OCI-LY1 (cell line): ENCODE results near the gene YKT6.
A peak's percentile ranks its signal among the peaks of the same experiment; 100 is the strongest.

Experiments used
- H2AFZ ChIP-seq: fragments of 200-600 bp; sonication (generic), shearing (Covaris generic); 2 replicates; pipeline ENCODE4 v1.6.0; 2014; ENCODE audit warnings: antibody characterized with exemption, mild to moderate bottlenecking, low read length
- H3F3A ChIP-seq: fragments of 200-600 bp; sonication (generic), shearing (Covaris generic); 2 replicates; pipeline ENCODE4 v1.6.0; 2014; ENCODE audit warnings: mild to moderate bottlenecking, antibody characterized with exemption, low read length, moderate library complexity; ENCODE audit not compliant: insufficient read depth
- H3K27ac ChIP-seq: fragments of 200-600 bp; sonication (generic); 2 replicates; pipeline ENCODE4 v1.5.1; 2014; ENCODE audit warnings: low read length, mixed run types, mild to moderate bottlenecking, low read depth; ENCODE audit not compliant: poor library complexity, severe bottlenecking
- H3K27me3 ChIP-seq: fragments of 200-600 bp; sonication (generic); 2 replicates; pipeline ENCODE4 v1.6.0; 2014; ENCODE audit warnings: antibody characterized with exemption, mild to moderate bottlenecking, low read length, moderate library complexity; ENCODE audit not compliant: insufficient read depth
- H3K36me3 ChIP-seq: fragments of 200-600 bp; sonication (generic); 2 replicates; pipeline ENCODE4 v1.6.1; 2014; ENCODE audit warnings: mild to moderate bottlenecking, antibody characterized with exemption, low read length, moderate library complexity, mixed read lengths; ENCODE audit not compliant: insufficient read depth
- H3K4me1 ChIP-seq: fragments of 200-600 bp; sonication (generic); 2 replicates; pipeline ENCODE4 v1.5.1; 2014; ENCODE audit warnings: mild to moderate bottlenecking, low read length, moderate library complexity; ENCODE audit not compliant: insufficient read depth, severe bottlenecking
- H3K4me2 ChIP-seq: fragments of 200-600 bp; sonication (generic), shearing (Covaris generic); 2 replicates; pipeline ENCODE4 v1.6.1; 2014; ENCODE audit warnings: low read length
- H3K4me3 ChIP-seq: fragments of 200-600 bp; sonication (generic); 2 replicates; pipeline ENCODE4 v1.5.1; 2014; ENCODE audit warnings: low read length, low read depth, mild to moderate bottlenecking, mixed read lengths; ENCODE audit not compliant: poor library complexity, severe bottlenecking
- H3K79me2 ChIP-seq: fragments of 200-600 bp; shearing (Covaris generic); 2 replicates; pipeline ENCODE4 v1.6.1; 2016; ENCODE audit warnings: mixed run types, low read length, mixed read lengths; ENCODE audit not compliant: insufficient read depth
- H3K9ac ChIP-seq: fragments of 200-600 bp; sonication (generic), shearing (Covaris generic); 2 replicates; pipeline ENCODE4 v1.6.1; 2014; ENCODE audit warnings: mild to moderate bottlenecking, low read length, mixed read lengths
- H3K9me2 ChIP-seq: fragments of 200-600 bp; sonication (generic), shearing (Covaris generic); 2 replicates; pipeline ENCODE4 v1.6.1; 2014; ENCODE audit warnings: low read depth, mild to moderate bottlenecking, low read length, mixed read lengths
- H3K9me3 ChIP-seq: fragments of 200-600 bp; shearing (Covaris generic); 2 replicates; pipeline ENCODE4 v1.6.1; 2014; ENCODE audit warnings: low read length, mixed read lengths
- H4K20me1 ChIP-seq: fragments of 200-600 bp; sonication (generic), shearing (Covaris generic); 2 replicates; pipeline ENCODE4 v1.6.0; 2016; ENCODE audit warnings: mild to moderate bottlenecking, low read length; ENCODE audit not compliant: insufficient read depth
- EZH2 ChIP-seq: fragments of 200-600 bp; sonication (generic), shearing (Covaris generic); IDR thresholded peaks from 2 replicates; pipeline ENCODE4 v1.8.0; 2017; ENCODE audit warnings: borderline replicate concordance, mixed run types, mild to moderate bottlenecking, antibody characterized with exemption, low read length, moderate library complexity, mixed read lengths
- TF ChIP-seq, protein P1 (sequence below): fragments of 200-600 bp; sonication (generic), shearing (Covaris generic); IDR thresholded peaks from 2 replicates; pipeline ENCODE4 v1.5.1; 2017; ENCODE audit warnings: mild to moderate bottlenecking, antibody characterized with exemption, low read length, moderate library complexity, mixed read lengths

YKT6 gene

DNA sequence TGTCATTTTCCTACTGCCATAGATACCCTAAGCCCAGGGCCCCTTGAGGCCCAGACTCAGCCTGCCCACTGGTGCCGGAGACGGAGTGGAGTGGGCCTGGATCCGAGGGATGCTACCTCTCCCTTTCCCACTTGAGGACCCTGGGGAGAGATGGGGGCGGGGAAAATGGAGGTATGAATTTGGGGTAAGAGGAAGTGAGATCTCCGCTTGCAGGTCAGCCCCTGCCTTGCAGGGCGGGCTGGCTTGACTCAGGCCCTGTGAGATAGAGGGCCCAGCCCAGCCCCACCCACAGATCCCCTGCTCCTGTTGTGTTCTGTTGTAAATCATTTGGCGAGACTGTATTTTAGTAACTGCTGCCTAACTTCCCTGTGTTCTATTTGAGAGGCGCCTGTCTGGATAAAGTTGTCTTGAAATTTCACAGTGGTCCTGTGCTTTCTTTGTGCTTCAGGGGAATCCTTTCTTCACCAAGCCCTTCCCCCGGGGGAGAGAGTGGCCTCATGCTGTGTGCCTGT, 13.2 kb downstream of the YKT6 start:
- H3F3A ChIP-seq, result no peaks in the 10 kb centered on the region
- H3K4me1 ChIP-seq, result peaks cover 11% of the 10 kb centered on the region
- no peaks in the 10 kb centered on the region for H3K9me2 ChIP-seq
- no peaks in the 10 kb centered on the region for H3K9me3 ChIP-seq
- H3K27me3 ChIP-seq, result no peaks in the 10 kb centered on the region
- peak overlapping the region; percentile 15; the same call in 1 of the 2 replicates for H3K9ac ChIP-seq
- H3K27ac ChIP-seq, result peak overlapping the region; percentile 14
- peaks cover 45% of the 10 kb centered on the region for H3K36me3 ChIP-seq
- H2AFZ ChIP-seq, result no peak overlapping the region
- no peaks in the 10 kb centered on the region for H3K79me2 ChIP-seq
- H3K4me2 ChIP-seq, result no peak overlapping the region
- no peak overlapping the region for H3K4me3 ChIP-seq
- no peaks in the 10 kb centered on the region for H4K20me1 ChIP-seq
- no peak for TF ChIP-seq EZH2
- TF ChIP-seq, protein P1, sequence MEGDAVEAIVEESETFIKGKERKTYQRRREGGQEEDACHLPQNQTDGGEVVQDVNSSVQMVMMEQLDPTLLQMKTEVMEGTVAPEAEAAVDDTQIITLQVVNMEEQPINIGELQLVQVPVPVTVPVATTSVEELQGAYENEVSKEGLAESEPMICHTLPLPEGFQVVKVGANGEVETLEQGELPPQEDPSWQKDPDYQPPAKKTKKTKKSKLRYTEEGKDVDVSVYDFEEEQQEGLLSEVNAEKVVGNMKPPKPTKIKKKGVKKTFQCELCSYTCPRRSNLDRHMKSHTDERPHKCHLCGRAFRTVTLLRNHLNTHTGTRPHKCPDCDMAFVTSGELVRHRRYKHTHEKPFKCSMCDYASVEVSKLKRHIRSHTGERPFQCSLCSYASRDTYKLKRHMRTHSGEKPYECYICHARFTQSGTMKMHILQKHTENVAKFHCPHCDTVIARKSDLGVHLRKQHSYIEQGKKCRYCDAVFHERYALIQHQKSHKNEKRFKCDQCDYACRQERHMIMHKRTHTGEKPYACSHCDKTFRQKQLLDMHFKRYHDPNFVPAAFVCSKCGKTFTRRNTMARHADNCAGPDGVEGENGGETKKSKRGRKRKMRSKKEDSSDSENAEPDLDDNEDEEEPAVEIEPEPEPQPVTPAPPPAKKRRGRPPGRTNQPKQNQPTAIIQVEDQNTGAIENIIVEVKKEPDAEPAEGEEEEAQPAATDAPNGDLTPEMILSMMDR, result no peak

- TF ChIP-seq, protein P1, result no peak
- TF ChIP-seq EZH2, result no peak
- H3K4me3 ChIP-seq, result no peak overlapping the region
- H3K4me2 ChIP-seq, result no peak overlapping the region
- no peaks in the 10 kb centered on the region for H3K27me3 ChIP-seq
- H3K9ac ChIP-seq, result no peak overlapping the region
- peaks cover 11% of the 10 kb centered on the region for H3K4me1 ChIP-seq
- no peaks in the 10 kb centered on the region for H4K20me1 ChIP-seq
- no peaks in the 10 kb centered on the region for H3K9me3 ChIP-seq
- H3F3A ChIP-seq, result no peaks in the 10 kb centered on the region
- H3K79me2 ChIP-seq, result no peaks in the 10 kb centered on the region
- H2AFZ ChIP-seq, result no peak overlapping the region
- H3K27ac ChIP-seq, result no peak overlapping the region
- H3K9me2 ChIP-seq, result no peaks in the 10 kb centered on the region
- H3K36me3 ChIP-seq, result peaks cover 31% of the 10 kb centered on the region; the same call in 1 of the 2 replicates
Measured at GRCh38 chr7:44215531-44215930, 14.8 kb downstream of the YKT6 start.

DNA sequence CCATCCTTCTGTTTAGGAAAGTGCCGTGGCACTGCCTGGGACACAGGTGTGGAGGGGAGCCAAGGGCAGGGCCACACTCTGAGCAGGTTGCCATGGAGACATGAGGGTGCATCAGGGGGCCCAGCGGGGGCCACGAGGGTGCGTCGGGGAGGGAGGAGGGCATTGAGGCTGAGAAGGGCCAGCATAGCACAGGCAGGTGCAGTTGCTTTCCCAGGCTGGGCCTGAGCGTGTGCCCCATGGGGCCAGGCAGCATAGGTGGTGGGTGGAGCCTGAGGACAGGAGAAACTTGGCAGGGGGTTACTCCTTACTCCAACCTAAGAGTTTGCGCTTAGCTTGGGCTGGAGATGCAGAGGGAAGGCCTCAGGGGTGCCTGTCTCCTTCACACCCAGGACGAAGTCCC, 15.2 kb downstream of the YKT6 start:
- no peak overlapping the region for H3K4me2 ChIP-seq
- no peak overlapping the region for H3K27ac ChIP-seq
- H3K79me2 ChIP-seq, result no peaks in the 10 kb centered on the region
- H3K4me3 ChIP-seq, result no peak overlapping the region
- H3K9ac ChIP-seq, result no peak overlapping the region
- no peaks in the 10 kb centered on the region for H3K27me3 ChIP-seq
- peaks cover 15% of the 10 kb centered on the region for H3K4me1 ChIP-seq
- H3F3A ChIP-seq, result no peaks in the 10 kb centered on the region
- no peaks in the 10 kb centered on the region for H3K9me3 ChIP-seq
- TF ChIP-seq, protein P1, result no peak
- TF ChIP-seq EZH2, result no peak
- H3K36me3 ChIP-seq, result peaks cover 26% of the 10 kb centered on the region; the same call in 1 of the 2 replicates
- H3K9me2 ChIP-seq, result no peaks in the 10 kb centered on the region
- no peak overlapping the region for H2AFZ ChIP-seq
- H4K20me1 ChIP-seq, result no peaks in the 10 kb centered on the region
